SKM-1 treated with dmso at 0.1 percent for 144 hours (cell line): ENCODE data around the gene COL4A2.

Experiments
- DNase-seq: peaks from one replicate; lab custom pipeline; 2025; ENCODE audit not compliant: unreplicated experiment; lab: John Stamatoyannopoulos, UW

The COL4A2 gene

DNA sequence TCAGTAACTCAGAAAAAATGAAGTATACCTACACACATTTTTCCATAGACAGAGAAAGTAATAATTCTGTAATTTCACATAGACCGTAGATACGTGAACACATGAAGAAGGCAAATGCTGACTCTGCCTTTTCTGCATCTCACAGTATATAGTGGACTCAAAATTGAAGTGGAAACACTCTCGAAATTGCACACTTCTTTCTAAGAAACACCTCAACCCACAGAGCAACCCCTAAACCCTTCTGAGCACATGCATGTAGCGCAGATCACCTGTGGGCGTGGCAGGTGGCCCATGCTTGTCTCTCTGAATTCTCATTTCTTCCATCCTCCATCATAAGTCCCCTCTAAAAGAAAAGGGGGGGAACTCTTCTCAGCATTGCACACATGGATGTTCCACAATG, 34.9 kb upstream of the COL4A2 start:
- no peak for DNase-seq

DNA sequence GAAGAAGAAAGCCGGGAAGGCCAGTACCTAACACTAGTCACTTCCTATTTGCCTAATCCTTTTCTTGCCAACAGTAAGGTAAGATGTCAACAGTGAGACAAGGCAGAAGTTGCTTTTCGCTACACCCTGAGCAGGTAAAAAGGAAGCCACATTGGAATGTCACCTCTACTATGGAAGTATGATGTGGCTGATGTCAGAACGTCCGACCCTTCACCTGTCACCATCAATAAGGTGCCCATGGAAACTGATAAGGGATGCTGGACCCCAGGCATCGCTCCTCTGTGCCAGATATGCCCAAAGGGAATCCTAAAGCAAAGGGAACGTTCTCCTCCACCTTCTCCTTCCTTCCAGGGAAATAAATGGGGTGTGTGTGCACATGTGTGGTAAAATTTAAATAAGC, 34.4 kb upstream of the COL4A2 start:
- DNase-seq, result no peak

DNA sequence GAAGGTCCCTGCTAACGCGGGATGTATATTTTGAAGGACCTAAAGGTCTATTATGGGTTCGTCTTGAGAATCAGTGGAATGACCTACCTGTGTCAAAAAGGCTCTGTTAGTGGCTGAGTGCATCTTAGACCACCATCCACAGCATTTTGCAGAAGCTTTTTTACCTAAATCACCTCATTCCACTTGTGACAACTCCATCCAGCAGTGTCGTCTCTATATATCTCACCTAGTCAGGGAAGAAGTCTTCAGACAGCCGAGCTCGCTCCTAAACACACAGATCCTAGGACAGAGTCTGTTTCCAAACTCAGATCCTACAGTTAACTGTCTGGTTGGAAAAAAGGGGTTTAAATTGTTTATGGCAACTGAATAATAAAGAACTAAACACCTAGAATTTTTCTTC, 33.8 kb upstream of the COL4A2 start:
- DNase-seq, result no peak

GRCh38 chr13:110274687-110275086, 32.4 kb upstream of the COL4A2 start:
- no peak for DNase-seq

DNA sequence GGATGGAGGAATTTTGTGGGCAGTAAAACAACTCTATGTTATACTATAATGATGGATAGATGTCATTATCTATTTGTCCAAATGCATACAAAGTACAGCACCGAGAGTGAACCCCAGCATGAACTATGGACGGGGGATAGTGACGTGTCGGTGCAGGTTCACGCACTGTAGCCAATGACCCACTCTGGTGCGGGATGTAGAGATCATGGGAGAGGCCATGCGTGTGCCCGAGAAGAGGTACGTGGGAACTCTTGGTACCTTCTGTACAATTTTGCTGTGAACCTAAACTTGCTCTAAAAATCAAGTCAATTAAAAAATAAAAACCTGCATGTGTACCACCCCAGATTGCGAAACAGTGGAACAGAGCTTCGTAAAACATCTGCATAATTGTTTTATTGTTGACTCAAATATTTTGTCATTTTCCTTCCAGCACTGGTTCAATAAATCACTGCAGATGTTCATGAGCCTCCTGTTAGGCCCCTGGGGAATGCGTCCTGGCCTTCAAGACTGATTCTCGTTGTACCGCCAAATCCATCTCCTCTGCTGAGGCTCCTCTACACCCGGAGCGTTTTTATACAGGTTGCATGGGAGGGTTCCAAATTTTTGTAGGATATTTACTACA, 31.0 kb upstream of the COL4A2 start:
- DNase-seq, result no peak

DNA sequence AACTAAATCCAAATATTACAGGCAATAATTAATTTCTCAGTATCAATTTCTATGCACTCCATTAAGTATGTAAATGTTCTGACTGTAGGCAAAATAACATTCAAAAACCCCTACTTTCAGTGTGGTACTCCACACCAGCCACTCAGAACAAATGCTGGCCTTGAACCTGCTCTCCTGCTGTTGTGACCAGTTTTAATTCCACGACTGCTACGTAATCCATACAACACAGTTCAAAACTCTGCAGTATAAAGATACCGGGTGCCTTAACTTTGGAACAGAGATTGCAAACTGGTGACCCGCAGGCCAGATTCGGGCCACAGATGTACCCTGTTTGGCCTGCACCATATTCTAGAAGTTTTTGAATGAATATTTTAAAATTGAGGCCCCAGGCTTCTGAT, 30.5 kb upstream of the COL4A2 start:
- DNase-seq, result no peak

DNA sequence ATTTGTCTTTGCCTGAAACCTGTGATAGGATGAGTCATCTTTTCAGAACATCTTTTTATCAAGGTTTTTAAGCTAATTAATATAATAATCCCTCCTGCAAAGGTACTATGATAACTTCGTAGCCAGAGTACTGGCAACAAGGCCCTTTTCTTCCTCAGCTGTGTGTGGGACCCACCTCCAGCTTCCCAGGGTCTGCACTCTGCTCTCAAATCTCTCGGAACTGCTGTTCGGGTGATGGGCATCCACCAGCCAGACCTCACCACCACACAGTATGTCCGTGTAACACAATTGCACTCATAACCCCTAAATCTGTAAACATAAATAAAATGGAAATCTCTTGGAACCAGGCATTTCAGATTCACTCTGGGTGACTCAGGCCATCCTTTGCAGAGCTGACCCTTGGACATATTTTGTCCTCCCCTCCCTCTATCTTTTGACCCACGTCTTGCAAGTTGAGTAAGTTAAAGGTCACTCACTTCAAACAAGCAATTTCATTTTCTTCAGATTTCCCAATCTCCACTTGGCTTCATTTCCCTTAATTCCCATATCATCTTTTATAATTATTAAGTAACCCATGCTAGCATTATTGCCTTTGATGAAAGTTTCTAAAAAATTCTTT, 29.6 kb upstream of the COL4A2 start:
- DNase-seq, result no peak

- DNase-seq, result no peak
Observed at GRCh38 chr13:110278859-110279258, 28.2 kb upstream of the COL4A2 start.

GRCh38 chr13:110279684-110280083, 27.4 kb upstream of the COL4A2 start:
- no peak for DNase-seq

DNA sequence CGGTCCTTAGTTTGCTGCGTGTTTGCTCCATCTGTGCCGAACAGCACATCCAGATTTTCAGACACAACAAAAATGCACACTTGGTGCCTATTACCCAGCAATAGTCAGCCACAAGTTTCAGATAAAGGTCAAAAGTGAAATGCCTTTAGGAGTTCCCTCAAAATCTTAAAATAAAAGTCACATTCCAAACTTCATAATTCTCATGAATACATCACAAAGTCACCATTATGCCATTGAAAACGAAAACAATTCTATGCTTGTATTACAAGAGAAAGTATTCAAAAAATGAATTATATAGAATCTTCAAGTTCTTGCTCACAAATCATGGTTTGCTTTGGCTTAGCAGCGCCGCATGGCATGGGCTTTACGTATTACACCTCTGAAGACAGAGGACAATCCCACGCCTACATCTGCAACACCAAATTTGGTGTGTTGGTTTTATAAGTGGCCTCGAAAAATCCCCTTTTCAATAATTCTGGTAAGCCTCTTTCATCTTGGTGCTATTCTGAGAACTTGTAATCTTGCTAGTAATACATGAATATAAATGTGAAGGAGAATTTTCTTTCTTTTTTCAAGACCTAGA, 26.8 kb upstream of the COL4A2 start:
- DNase-seq, result no peak

DNA sequence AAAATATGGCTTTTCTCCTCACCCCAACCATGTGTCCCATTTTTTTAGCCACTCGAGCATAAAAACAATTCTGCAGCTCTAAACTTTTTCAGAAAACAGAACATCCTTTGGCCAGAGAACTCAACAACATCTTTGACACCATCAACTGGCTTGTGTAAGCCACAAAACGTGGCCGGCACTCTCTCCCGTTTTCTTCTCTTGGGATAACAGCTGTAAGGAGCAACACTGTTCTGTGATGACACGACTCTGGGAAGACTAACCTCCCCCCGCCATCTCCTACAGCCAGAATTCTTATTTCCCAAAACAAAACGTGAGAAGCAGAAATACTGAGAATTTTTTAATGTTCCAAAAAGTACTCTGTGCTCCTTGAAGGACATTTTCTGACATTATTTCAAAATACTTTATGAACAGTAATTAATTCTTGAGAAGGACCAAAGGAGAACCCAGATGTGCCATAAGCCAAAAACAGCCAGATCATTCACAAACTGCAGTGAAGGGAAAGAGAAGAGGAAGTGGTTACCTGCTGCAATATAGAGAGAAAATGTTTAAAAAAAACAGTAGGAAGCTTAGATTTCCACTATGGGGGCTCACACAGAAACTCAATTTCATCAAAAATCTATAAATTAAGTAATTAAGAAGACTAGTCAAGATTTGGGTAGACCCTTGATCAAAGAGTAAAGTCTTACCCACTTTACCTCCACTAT, 25.9 kb upstream of the COL4A2 start:
- DNase-seq, result no peak

DNA sequence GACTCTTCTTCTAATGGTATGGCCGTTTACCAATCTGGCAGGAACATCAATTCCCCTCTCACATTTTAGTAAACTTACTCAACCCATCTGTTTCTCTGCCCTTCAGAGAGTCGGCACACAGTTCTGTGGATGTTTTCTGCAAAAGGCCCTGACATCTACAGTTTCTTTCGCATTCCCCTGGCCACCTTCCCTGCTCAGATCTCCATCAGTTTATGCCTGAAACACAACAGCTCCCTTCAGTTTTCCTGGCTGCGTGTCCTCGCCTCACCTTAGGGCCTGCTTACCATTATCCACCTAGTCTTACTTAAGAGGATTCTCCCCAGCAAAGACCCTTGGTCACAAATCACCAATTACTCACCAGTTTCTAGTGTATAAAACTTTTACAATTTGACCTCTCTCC, 25.3 kb upstream of the COL4A2 start:
- DNase-seq, result no peak

DNA sequence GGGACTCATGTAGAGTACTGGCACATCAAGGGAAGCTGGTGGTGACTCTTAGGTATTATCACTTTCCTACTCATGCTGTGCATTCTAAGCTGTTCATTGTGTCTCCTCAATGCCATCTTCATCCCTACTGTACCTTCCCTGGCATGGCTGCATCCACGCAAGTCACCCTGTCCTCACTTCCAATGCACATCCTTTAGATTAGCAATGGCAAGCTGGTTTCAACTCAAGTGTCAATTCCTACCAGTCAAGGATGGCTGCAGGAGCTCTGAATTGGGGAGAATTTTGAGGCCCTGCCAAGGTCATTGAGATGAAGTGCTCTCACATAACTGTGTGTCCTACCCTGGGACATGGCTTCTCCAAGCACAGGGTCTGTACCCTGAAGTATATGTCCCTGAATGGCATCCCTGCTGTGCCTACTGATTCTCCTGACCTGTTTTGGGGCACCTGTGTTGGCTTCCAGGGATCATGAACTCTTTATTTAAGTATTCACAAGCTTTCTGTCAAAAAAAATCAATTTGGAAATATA, 24.7 kb upstream of the COL4A2 start:
- no peak for DNase-seq

GRCh38 chr13:110283736-110284517, 23.2 kb upstream of the COL4A2 start:
- no peak for DNase-seq

- DNase-seq, result no peak
Observed at GRCh38 chr13:110284779-110285484, 22.2 kb upstream of the COL4A2 start.

GRCh38 chr13:110285991-110286832, 20.9 kb upstream of the COL4A2 start:
- DNase-seq, result no peak

GRCh38 chr13:110286833-110287819, 20.0 kb upstream of the COL4A2 start:
- DNase-seq, result no peak

DNA sequence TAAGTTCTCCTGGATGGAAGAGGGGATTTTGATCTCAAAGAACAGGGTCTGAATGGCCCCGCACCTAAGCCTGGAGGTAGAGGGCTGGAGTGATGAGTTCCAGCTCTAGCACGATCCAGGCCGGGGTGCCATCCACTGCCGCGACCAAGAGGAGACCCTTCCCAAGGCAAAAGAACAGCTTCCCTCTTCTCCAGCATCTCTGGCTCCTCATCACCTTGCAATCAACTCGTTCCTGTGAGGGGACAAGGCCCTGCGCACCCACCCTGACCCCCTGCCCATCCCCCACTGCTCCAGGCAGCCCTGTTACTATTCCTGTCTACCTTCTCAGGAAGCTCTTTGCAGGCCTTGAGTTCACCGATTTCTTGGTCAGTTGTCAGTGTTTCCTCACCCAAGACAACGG, 17.9 kb upstream of the COL4A2 start:
- no peak for DNase-seq
